ENCODE measurements around the gene TMPRSS15. TPM values are rescaled to one million over a fixed set of nuclear protein-coding genes. Genes with fewer than 3 reads are reported as not detected.

The TMPRSS15 gene
- total and polyA plus RNA-seq, 9 of the 15 experiments (the other 6 are each of a cell fraction or from before 2014, with no cell fraction given): 0.03 to 0.11 (median 0.04) TPM; not detected in 4

DNA sequence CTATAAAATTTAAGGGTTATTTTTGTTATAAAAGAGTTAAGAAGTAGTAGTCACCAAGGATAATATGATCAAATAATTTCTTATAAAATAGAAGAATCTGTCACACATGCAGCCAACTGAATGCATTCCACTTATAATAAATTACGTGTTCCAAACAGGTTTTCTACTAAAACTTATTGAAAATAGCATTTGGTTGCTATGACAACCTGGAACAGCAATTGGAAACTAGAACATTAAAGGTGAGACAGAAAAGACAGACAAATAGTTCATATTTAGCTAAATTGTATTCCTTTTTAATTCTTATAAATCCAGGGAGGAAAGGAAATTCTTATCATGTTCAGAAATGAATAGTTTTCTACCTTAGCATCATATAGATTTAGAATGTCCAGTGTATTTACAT, 168.0 kb downstream of the TMPRSS15 start:
- POLR2A ChIA-PET: no interaction called here
- CTCF ChIA-PET (ENCODE audit: low intra/inter-chr PET ratio): no interaction called here
- Histone ChIP-seq H3K4me3 (no peak overlapping the region), H2AFZ (ENCODE audit: low read depth, low read length) (no peak overlapping the region), H3K9ac (ENCODE audit: insufficient read depth in 1 of 2, low read depth in 2 of 2, low read length in 2 of 2) (no peak overlapping the region), H3K9me3 (replicated peaks; ENCODE audit: control insufficient read depth, insufficient read depth, low read depth, low read length) (no peaks in the 10 kb centered on the region), H3K79me2 (ENCODE audit: control insufficient read depth, insufficient read depth, low read length) (no peaks in the 10 kb centered on the region), H3K36me3 (ENCODE audit: control insufficient read depth, insufficient read depth, low read length) (no peaks in the 10 kb centered on the region), H3K27ac (ENCODE audit: extremely low read depth, low read depth, low read length) (no peak overlapping the region), H4K20me1 (replicated peaks; ENCODE audit: control insufficient read depth, insufficient read depth, low read length) (no peaks in the 10 kb centered on the region), H3K4me1 (replicated peaks in 1 of 2; ENCODE audit: control insufficient read depth in 2 of 2, insufficient read depth in 2 of 2, low read length in 2 of 2) (no peaks in the 10 kb centered on the region), H3K4me2 (ENCODE audit: insufficient read depth, low read length) (no peak overlapping the region), H3K9me1 (ENCODE audit: control insufficient read depth, insufficient read depth, low read length) (no peaks in the 10 kb centered on the region), H3K27me3 (ENCODE audit: control insufficient read depth in 2 of 2, insufficient read depth in 2 of 2, low read length in 2 of 2) (no peaks in the 10 kb centered on the region)
- BruUV-seq (replicated peaks): no TSS peak
- DNase-seq (ENCODE audit: extremely low read depth in 1 of 4, low spot score in 3 of 4) (no peak), FAIRE-seq (no peak), ATAC-seq (no peak)
- in situ Hi-C loops (cut with MboI): no loop called here
- TF ChIP-seq, protein P1, sequence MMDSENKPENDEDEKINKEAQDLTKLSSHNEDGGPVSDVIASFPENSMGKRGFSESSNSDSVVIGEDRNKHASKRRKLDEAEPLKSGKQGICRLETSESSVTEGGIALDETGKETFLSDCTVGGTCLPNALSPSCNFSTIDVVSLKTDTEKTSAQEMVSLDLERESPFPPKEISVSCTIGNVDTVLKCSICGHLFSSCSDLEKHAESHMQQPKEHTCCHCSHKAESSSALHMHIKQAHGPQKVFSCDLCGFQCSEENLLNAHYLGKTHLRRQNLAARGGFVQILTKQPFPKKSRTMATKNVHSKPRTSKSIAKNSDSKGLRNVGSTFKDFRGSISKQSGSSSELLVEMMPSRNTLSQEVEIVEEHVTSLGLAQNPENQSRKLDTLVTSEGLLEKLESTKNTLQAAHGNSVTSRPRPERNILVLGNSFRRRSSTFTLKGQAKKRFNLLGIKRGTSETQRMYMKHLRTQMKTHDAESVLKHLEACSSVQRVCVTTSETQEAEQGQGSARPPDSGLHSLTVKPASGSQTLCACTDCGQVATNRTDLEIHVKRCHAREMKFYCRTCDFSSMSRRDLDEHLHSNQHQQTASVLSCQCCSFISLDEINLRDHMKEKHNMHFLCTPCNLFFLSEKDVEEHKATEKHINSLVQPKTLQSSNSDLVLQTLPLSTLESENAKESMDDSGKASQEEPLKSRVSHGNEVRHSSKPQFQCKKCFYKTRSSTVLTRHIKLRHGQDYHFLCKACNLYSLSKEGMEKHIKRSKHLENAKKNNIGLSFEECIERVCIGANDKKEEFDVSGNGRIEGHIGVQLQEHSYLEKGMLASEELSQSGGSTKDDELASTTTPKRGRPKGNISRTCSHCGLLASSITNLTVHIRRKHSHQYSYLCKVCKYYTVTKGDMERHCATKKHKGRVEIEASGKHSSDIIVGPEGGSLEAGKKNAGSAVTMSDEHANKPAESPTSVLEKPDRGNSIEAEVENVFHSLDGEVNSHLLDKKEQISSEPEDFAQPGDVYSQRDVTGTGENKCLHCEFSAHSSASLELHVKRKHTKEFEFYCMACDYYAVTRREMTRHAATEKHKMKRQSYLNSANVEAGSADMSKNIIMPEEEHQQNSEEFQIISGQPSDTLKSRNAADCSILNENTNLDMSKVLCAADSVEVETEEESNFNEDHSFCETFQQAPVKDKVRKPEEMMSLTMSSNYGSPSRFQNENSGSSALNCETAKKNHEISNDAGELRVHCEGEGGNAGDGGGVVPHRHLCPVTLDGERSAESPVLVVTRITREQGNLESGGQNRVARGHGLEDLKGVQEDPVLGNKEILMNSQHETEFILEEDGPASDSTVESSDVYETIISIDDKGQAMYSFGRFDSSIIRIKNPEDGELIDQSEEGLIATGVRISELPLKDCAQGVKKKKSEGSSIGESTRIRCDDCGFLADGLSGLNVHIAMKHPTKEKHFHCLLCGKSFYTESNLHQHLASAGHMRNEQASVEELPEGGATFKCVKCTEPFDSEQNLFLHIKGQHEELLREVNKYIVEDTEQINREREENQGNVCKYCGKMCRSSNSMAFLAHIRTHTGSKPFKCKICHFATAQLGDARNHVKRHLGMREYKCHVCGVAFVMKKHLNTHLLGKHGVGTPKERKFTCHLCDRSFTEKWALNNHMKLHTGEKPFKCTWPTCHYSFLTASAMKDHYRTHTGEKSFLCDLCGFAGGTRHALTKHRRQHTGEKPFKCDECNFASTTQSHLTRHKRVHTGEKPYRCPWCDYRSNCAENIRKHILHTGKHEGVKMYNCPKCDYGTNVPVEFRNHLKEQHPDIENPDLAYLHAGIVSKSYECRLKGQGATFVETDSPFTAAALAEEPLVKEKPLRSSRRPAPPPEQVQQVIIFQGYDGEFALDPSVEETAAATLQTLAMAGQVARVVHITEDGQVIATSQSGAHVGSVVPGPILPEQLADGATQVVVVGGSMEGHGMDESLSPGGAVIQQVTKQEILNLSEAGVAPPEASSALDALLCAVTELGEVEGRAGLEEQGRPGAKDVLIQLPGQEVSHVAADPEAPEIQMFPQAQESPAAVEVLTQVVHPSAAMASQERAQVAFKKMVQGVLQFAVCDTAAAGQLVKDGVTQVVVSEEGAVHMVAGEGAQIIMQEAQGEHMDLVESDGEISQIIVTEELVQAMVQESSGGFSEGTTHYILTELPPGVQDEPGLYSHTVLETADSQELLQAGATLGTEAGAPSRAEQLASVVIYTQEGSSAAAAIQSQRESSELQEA (IDR thresholded peaks at IDR 0.05; ENCODE audit: low read depth): no peak
- TF ChIP-seq RB1 (IDR thresholded peaks at IDR 0.05; ENCODE audit: low read depth): no peak
- no peak for TF ChIP-seq SNRNP70 (optimal IDR thresholded peaks at IDR 0.05; ENCODE audit: low read depth, low read length)
- TF ChIP-seq, protein P2, sequence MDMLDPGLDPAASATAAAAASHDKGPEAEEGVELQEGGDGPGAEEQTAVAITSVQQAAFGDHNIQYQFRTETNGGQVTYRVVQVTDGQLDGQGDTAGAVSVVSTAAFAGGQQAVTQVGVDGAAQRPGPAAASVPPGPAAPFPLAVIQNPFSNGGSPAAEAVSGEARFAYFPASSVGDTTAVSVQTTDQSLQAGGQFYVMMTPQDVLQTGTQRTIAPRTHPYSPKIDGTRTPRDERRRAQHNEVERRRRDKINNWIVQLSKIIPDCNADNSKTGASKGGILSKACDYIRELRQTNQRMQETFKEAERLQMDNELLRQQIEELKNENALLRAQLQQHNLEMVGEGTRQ (CRISPR knock-in tag; IDR thresholded peaks at IDR 0.05): no peak
- peak; percentile 57 for TF ChIP-seq RFX1 (IDR thresholded peaks at IDR 0.05)
- intact Hi-C loops (cut with micrococcal nuclease): no loop called here
- WGBS (ENCODE audit: insufficient coverage, low coverage, missing lambda C conversion rate): 0% methylated on average over 1 of the region's 1 CpG

Data from K562 (cell line).